NCI-H82 treated with DMSO at 0.1 percent for 48 hours (cell line): Measurements from ENCODE around the gene FBLN2.
"Not testable (repeated sequence)": the region's sequence is repeated elsewhere in the genome, so short reads cannot be mapped to it uniquely, and the experiment has no call there.

Experiments
- DNase-seq: peaks from one replicate; lab custom pipeline; 2025; ENCODE audit not compliant: unreplicated experiment; lab: John Stamatoyannopoulos, UW

FBLN2 gene

GRCh38 chr3:13547591-13548371 is 1.1 kb upstream of the FBLN2 start:
- no peak for DNase-seq

- DNase-seq, result no peak
These were observed 898 bp downstream of the FBLN2 start for GRCh38 chr3:13549623-13550422.

GRCh38 chr3:13550423-13550690 is 1.4 kb downstream of the FBLN2 start:
- no peak for DNase-seq

GRCh38 chr3:13550791-13551360 is 2.0 kb downstream of the FBLN2 start:
- no peak for DNase-seq

- DNase-seq, result no peak
These were observed 4.1 kb downstream of the FBLN2 start for GRCh38 chr3:13552857-13553652.

- no peak for DNase-seq
These were observed 4.8 kb downstream of the FBLN2 start for GRCh38 chr3:13553686-13554085.

- no peak for DNase-seq
These were observed 6.8 kb downstream of the FBLN2 start for GRCh38 chr3:13555753-13556152.

- DNase-seq, result no peak
These were observed 7.3 kb downstream of the FBLN2 start for GRCh38 chr3:13556207-13556606.

- DNase-seq, result no peak
These were observed 8.0 kb downstream of the FBLN2 start for GRCh38 chr3:13556917-13557316.

GRCh38 chr3:13557417-13557816 is 8.5 kb downstream of the FBLN2 start:
- DNase-seq, result no peak

GRCh38 chr3:13557926-13558325 is 9.0 kb downstream of the FBLN2 start:
- DNase-seq, result no peak

GRCh38 chr3:13558651-13559050 is 9.7 kb downstream of the FBLN2 start:
- no peak for DNase-seq

GRCh38 chr3:13559764-13560525 is 11.0 kb downstream of the FBLN2 start:
- no peak for DNase-seq

- DNase-seq, result no peak
These were observed 12.5 kb downstream of the FBLN2 start for GRCh38 chr3:13561376-13561775.

GRCh38 chr3:13561967-13562366 is 13.0 kb downstream of the FBLN2 start:
- DNase-seq, result no peak

GRCh38 chr3:13562421-13562820 is 13.5 kb downstream of the FBLN2 start:
- DNase-seq, result not testable (repeated sequence)

GRCh38 chr3:13563321-13563720 is 14.4 kb downstream of the FBLN2 start:
- DNase-seq, result no peak

- no peak for DNase-seq
These were observed 15.0 kb downstream of the FBLN2 start for GRCh38 chr3:13563911-13564310.

GRCh38 chr3:13564751-13565560 is 16.0 kb downstream of the FBLN2 start:
- no peak for DNase-seq
